ENCODE measurements around the gene CDK5R1. TPM values are rescaled to one million over a fixed set of nuclear protein-coding genes. Genes with fewer than 3 reads are reported as not detected.

CDK5R1 gene
- total and polyA plus RNA-seq, 9 donors: 0.69 to 4.1 (median 2.0) TPM

DNA sequence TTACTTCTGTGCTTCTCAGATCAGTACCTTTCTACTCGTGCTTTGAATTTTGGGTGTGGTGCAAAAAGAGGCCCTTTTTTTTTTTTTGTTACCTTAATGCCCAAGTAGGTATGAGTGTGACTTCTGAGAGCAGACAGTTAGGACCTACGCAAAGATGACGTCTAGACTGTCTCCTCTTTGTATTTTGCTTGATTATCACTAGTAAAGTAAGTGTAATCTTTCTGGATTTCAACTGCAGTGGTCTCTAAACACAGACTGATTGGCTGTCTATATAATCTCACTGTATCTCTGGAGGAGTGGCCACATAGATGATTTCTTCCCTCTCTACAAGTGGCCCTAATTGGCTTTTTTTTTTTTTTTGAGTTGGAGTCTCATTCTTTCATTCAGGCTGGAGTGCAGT lies 11.5 kb upstream of the CDK5R1 start:
- Histone ChIP-seq H3K4me1 (ENCODE audit: insufficient read depth) (no peaks in the 10 kb centered on the region), H3K4me3 (no peak overlapping the region), H3K27ac (no peak overlapping the region), H3K9me3 (no peaks in the 10 kb centered on the region), H3K27me3 (no peaks in the 10 kb centered on the region), H3K36me3 (no peaks in the 10 kb centered on the region)
- no peak for DNase-seq
- 85 to 92% (median 88%) methylated on average over 3 of the region's 3 CpGs for WGBS, 3 donors
- TF ChIP-seq POLR2A (IDR thresholded peaks at IDR 0.05) (no peak), EP300 (IDR thresholded peaks at IDR 0.05) (no peak)
- TF ChIP-seq, protein P1, sequence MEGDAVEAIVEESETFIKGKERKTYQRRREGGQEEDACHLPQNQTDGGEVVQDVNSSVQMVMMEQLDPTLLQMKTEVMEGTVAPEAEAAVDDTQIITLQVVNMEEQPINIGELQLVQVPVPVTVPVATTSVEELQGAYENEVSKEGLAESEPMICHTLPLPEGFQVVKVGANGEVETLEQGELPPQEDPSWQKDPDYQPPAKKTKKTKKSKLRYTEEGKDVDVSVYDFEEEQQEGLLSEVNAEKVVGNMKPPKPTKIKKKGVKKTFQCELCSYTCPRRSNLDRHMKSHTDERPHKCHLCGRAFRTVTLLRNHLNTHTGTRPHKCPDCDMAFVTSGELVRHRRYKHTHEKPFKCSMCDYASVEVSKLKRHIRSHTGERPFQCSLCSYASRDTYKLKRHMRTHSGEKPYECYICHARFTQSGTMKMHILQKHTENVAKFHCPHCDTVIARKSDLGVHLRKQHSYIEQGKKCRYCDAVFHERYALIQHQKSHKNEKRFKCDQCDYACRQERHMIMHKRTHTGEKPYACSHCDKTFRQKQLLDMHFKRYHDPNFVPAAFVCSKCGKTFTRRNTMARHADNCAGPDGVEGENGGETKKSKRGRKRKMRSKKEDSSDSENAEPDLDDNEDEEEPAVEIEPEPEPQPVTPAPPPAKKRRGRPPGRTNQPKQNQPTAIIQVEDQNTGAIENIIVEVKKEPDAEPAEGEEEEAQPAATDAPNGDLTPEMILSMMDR (IDR thresholded peaks at IDR 0.05): no peak
- intact Hi-C loops (cut with DNase I): no loop called here

DNA sequence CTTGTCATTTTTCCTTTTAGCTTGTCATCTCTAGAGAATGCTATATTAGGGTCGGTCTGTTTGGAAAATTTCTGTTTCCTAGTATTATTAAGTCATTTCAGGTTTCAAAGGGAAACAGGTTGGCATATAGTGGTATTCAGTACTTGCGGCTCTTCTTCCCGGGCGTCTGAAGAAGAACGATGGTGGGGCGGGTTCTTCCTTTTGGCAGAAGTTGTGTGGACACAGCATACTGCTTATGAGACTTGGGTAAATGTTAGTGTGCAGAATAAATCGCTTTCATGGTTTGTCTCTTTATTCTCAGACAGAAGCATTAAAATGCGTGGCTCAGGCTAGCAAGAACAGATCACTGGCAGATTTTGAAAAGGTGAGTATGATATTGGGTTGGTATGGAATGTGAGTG lies 9.6 kb upstream of the CDK5R1 start:
- intact Hi-C loops (cut with DNase I): no loop called here
- H3K36me3 ChIP-seq: no peaks in the 10 kb centered on the region
- H3K27ac ChIP-seq: no peak overlapping the region
- no peak overlapping the region for H3K4me3 ChIP-seq
- DNase-seq: no peak
- no peak for TF ChIP-seq POLR2A (IDR thresholded peaks at IDR 0.05)
- TF ChIP-seq, protein P1 (IDR thresholded peaks at IDR 0.05): no peak
- no peak for TF ChIP-seq EP300 (IDR thresholded peaks at IDR 0.05)
- no peaks in the 10 kb centered on the region for H3K27me3 ChIP-seq
- H3K4me1 ChIP-seq (ENCODE audit: insufficient read depth): no peaks in the 10 kb centered on the region
- no peaks in the 10 kb centered on the region for H3K9me3 ChIP-seq
- WGBS, 3 donors: 88 to 92% (median 92%) methylated on average over 8 of the region's 8 CpGs

DNA sequence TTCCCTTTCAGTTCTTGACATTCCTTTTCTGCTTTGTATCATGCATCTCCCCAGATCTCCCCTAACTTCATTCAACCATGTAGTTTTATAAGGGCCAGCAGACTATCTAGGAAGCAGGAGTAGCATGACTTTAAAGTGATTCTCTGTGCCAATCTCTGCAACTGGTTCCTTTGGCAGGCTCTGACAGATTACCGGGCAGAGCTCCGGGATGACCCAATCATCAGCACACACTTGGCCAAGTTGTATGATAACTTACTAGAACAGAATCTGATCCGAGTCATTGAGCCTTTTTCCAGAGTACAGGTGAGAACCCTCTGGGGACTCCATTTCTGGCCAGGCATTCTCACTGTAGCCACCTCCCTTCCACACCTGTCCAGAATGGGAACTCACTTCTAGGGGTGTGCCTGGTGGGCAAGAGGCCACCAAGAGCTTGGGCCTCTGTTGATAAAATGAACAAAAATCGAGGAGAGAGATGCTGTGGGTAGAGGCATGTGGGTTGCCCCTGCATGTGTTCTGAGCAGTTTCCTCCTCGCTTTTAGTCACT lies 7.6 kb upstream of the CDK5R1 start:
- 78 to 88% (median 85%) methylated on average over 5 of the region's 5 CpGs for WGBS, 3 donors
- intact Hi-C loops (cut with DNase I): no loop called here
- DNase-seq: no peak
- no peaks in the 10 kb centered on the region for H3K9me3 ChIP-seq
- H3K27ac ChIP-seq: no peak overlapping the region
- H3K36me3 ChIP-seq: no peaks in the 10 kb centered on the region
- H3K27me3 ChIP-seq: no peaks in the 10 kb centered on the region
- H3K4me1 ChIP-seq (ENCODE audit: insufficient read depth): peaks cover 3% of the 10 kb centered on the region
- TF ChIP-seq, protein P1 (IDR thresholded peaks at IDR 0.05): no peak
- TF ChIP-seq POLR2A (IDR thresholded peaks at IDR 0.05) (no peak), EP300 (IDR thresholded peaks at IDR 0.05) (no peak)
- H3K4me3 ChIP-seq: no peak overlapping the region

DNA sequence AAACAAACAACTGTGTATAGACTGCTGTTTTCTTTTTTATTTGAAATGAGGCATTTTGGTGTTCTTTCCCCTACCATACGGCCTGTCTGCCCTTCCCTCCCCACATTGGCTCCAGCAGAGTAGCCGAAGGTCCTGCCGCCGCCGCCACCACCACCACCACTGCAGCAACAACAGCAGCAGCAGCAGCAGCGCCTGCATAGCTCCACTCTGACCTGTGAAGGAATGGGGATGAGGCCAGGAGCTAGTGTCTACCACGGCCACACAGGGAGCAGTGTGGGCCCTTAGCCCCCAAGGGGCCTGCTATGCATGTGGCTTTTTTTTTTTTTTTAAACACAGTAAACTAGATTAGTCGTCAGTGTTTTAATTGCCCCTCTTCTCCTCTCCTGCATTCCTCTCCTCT lies 5.6 kb upstream of the CDK5R1 start:
- Histone ChIP-seq H3K4me3 (no peak overlapping the region), H3K27ac (no peak overlapping the region), H3K9me3 (no peaks in the 10 kb centered on the region), H3K27me3 (no peaks in the 10 kb centered on the region), H3K36me3 (no peaks in the 10 kb centered on the region), H3K4me1 (ENCODE audit: insufficient read depth) (peaks cover 6% of the 10 kb centered on the region)
- intact Hi-C loops (cut with DNase I): loop anchor here (5.0 to 10.0 kb wide), 4 partner anchors 271 to 454 kb away; no protein-coding TSS in a partner anchor
- TF ChIP-seq, protein P1 (IDR thresholded peaks at IDR 0.05): no peak
- TF ChIP-seq EP300 (IDR thresholded peaks at IDR 0.05) (no peak), POLR2A (IDR thresholded peaks at IDR 0.05) (no peak)
- WGBS, 3 donors: 79 to 81% (median 79%) methylated on average over 8 of the region's 8 CpGs
- DNase-seq: no peak

All from ovary (tissue), 9 donors.